ENCODE measurements around the gene TMIGD3.

DNA sequence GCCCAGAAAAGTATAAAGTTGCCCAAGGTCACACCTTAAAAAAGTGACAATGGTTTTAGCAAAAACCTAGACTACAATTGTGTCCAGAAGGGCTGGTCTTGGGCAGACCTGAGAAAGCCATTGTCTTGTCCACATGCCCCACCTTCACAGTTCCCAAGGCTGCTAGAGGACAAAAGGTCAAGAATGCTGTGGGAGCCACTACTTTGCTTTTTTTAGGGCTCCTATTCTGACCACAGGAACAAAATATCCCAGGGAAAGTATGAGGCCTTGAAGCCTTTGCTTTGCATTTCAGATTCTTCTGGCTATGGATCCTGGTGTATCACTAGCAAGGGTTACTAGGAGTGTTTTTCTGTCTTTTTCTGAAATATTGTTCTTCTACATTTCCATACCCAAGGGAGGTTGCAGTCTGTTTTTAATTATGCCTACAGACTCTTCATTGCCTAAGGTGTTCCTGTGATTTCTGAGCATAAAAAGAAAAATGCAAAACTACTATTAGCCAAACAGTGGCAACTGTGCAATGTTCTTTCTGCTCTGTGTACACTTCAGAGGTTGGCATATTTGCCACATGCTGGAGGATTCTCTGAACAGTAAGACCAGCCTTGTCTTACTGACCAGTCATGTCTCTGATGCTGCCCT is 18.9 kb downstream of the TMIGD3 start:
- TF ChIP-seq CTCF (IDR thresholded peaks at IDR 0.05) (no peak), POLR2A (IDR thresholded peaks at IDR 0.05) (no peak)
